GM18870 (cell line): ENCODE results near the gene GLTP.
A peak's percentile ranks its signal among the peaks of the same experiment; 100 is the strongest.
"Not testable (repeated sequence)": the region's sequence is repeated elsewhere in the genome, so short reads cannot be mapped to it uniquely, and the experiment has no call there.

Experiments
- ATAC-seq: cut with Tn5 transposase; IDR thresholded peaks from one replicate; pipeline ENCODE4 v1.9.1; 2021; ENCODE audit warnings: moderate library complexity; ENCODE audit not compliant: unreplicated experiment

Gene GLTP

DNA sequence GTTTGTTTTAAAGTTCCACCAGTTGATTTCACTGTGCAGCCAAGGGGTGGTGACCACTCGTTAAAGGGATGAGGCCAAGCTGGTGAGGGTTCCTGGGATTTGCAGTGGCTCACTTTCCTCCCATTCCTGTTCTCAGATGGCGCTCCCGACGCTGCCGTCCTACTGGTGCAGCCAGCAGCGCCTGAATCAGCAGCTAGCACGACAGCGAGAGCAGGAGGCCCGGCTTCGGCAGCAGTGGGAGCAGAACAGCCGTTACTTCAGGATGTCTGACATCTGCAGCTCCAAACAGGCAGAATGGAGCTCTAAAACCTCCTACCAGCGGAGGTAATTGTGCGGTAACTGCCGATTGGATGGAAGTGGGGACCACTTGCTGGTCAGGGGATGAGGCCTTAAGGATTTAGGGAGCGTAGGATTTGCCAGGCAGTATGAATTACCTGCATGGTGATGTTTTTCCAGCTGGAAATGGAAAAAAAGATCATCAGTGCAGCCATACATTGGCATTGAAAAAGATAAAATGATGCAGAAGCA, 22.6 kb upstream of the GLTP start:
- no peak for ATAC-seq

DNA sequence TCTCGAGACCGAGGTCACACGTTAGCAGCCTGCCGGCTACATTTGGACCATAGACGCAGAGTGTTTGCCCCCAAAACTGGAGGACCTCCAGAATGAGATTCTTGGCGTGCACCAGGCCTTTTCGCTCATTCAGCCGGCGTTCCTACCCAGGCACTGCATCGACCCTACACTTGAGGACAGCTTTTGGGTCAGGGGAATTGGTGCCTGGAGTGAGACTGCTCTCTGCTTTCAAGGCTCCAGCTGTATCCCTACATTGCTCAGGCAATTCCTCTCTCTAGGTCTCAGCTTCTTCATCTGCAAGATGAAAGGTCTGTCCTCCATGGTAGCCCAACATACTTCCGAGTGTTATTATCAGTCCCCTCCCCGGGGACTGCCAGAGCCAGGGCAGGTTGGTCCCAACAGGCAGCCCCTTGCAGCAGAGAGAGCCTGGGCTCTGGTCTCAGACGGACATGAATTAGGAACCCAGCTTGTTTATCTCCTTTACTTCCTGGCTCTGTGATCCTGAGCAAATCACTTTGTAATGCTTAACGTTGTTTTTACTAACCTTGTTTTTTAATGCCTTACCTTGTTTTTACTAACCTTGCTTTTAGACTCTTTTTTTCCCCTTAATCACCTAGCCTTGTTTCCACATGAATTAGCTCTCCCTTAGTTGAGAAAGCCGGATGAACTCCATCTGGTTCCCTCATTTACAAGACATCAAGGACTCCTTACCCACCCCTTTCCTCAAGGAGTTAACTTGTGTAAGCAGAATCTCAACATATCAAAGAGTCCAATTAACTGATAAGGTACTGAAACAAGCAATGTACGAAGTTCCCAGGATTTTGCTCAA, 20.6 kb upstream of the GLTP start:
- ATAC-seq = no peak

DNA sequence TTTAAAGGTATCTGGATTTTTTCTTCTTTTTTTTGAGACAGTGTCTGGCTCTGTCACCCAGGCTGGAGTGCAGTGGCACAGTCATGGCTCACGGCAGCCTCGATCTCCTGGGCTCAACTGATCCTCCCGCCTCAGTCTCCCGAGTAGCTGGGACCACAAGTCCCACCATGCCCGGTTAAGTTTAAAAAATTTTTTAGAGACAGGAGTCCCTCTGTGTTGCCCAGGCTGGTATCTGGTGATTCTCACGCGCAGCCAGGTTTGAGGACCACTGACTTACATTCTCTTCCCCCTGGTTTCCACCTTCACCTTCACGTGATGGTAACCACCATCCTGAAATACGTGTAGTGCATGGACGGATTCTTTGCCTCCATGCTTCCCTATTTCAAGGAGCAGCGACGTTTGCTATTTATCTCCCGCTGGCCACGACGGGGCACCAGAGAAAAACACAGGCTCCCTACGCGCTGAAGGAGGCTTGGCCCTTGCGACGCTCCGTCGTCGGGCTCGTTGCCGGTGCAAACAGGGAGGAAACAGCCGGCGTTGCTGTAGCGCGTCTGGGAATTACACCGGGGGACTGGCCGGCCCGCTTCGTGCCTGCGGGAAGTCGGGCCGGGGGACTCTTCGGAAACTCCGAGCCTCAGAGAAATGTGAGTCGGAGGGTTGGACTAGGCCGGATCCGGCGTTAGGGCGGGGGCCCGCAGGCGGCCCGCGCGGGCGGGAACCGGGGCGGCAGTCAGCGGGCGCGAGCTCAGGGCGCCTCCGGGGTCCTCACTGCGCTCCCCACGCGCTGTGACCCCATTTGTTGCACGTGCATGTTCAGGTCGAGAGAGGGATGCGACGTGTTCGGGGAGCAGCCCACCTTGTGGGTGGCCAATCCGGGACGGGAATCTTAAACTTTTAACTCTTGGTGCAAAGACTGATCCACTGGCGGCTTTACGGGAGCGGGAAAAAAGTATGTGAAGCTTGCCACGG, 19.7 kb upstream of the GLTP start, which contains the start of gene TCHP:
Gene TCHP, plus strand, starts transcription at position 492 of the 969 bp plus-strand sequence. CDS start 2,753 bp downstream, outside the sequence.
- ATAC-seq = peak; percentile 67

DNA sequence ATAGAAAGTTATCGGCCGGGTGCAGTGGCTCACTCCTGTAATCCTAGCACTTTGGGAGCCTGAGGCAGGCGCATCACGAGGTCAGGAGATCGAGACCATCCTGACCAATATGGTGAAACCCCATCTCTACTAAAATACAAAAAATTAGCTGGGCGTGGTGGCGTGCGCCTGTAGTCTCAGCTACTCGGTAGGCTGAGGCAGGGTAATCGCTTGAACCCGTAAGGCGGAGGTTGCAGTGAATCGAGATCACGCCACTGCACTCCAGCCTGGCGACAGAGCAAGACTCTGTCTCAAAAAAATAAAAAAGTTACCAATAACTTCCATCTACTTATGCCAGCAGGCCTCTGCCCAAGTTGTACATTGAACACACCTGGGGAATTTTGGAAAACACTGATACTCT, 19.0 kb upstream of the GLTP start:
- ATAC-seq = not testable (repeated sequence)

DNA sequence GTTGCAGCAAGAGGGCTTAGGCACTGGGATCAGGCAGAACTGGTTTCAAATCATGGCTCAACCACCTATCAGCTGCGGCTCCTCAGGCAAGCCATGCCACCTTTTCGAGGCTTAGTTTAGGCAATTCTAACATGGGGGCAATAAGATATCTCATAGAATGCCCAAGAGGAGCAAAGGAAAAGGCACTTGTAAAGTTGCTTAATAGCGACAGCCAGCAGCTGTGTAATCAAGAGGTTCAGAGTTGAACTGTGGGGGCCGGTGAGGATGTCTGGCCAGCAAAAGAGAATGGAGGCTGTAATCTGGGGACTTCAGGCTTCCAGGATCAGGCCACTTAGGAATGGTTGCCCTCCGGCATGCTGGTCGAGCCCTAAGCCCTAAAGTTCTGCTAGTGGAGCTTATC, 16.7 kb upstream of the GLTP start:
- no peak for ATAC-seq

DNA sequence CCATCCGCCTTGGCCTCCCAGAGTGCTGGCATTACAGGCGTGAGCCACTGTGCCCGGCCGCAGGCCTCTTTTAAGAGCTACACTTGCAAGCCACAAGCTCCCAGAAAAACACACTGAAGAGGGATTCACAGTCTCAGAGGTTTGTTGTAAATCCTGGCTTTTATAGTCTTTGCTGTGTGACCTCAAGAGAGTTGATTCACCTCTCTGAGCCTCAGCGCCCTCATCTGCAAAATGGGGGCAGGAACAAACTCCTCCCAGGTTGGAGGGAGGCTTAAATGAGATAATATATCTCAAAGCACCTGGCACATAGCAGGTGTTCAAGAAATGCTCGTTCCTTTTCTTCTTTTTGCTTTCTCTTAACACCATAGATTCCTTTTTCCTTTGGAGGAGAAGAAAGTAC, 15.8 kb upstream of the GLTP start:
- no peak for ATAC-seq

DNA sequence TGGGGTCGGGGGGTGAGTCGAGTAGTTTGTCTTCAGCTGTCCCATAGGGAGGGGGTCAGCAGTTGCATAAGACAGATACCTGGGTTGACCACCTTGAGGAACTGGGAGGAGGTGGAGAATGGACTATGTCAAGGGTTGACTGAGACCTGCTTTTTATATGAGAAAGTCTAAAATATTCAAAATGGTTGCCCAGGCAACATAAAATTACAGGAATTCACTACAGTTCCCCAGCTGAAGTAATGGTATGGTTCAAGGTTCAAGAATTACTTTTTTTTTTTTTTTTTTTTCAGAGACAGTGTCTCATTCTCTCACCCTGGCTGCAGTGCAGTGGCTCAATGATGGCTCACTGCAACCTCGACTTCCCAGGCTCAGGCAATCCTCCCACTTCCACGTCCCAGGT, 14.6 kb upstream of the GLTP start:
- ATAC-seq = no peak

DNA sequence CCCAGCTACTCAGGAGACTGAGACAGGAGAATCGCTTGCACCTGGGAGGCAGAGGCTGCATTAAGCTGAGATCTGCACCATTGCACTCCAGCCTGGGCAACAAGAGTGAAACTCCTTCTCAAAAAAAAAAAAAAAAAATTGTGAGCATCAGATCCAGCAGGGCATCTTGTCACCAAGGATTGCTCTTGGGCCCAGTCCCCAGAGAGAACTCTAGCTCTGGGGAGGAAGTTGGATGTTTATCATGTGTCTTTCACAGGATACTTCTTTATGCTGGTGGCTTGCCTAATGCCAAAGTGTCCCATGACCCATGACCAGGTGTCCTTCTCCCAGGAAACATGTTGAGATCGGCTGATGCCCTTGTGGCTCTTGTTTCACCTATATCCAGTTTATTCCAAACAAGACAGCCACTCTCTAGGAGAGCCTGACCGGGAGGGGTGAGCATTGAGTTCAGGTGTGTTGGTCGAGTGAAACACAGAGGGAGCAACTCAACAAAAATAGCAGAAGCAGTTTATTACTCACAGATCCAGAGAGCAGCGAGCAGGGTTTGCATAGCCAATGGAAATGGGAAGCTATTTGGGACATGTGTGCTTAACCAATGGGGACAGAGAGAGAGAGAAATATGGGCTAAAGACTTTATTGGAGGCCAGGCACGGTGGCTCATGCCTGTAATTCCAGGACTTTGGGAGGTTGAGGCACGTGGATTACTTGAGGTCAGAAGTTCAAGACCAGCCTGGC, 13.1 kb upstream of the GLTP start:
- ATAC-seq = no peak

DNA sequence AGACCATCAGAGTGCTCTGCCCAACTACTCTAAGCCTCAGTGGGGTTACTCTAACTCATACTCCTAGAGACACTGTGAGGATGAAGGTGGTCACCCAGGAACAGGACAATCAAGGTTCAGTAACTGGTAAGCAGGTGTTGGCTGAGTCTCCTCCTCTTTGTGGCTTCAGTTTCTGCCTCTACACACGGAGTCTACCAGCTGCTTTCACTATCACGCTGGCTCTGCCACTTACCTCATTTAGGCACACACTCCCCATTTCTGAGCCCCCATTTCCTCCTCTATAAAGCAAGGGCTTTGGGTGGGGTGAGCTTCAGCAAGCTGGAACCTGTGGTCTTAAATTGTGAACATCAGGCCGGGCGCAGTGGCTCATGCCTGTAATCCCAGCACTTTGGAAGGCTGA, 12.4 kb upstream of the GLTP start:
- peak; percentile 60 for ATAC-seq

DNA sequence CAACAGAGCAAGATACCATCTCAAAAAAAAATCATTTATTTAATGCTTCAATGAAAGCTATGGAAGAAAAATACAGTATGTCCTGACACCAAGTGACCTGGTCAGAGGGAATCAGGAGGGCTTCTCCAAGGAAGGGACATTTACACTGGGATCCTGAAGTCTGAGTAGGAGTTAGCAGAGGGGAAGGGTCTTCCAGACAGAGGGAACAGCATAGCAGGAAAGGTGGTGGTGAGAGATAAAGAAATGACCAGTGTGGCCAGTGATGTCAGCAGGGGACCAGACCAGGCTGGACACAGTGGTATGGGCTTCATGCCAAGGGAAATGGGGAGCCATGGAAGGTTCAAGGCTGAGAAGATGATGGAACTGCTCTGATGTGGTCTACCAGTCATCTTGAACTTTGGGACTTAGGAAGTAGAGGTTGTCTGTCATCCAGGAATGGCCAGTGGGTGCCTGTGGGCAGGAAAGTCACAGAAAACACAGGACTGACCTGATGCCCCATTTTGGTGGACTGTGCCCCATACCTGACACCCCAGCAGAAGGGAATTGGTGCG, 11.9 kb upstream of the GLTP start:
- ATAC-seq = no peak

DNA sequence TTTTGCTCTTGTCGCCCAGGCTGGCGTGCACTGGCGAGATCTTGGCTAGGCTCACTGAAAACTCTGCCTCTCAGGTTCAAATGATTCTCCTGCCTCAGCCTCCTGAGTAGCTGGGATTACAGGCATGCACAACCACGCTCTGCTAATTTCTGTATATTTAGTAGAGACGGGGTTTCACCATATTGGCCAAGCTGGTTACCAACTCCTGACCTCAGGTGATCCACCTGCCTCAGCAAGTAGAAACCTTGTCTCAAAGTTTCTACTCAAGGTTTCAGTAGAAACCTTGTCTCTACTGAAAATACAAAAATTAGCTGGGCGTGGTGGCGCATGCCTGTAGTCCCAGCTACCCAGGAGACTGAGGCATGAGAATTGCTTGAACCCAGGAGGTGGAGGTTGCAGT, 11.4 kb upstream of the GLTP start:
- not testable (repeated sequence) for ATAC-seq

DNA sequence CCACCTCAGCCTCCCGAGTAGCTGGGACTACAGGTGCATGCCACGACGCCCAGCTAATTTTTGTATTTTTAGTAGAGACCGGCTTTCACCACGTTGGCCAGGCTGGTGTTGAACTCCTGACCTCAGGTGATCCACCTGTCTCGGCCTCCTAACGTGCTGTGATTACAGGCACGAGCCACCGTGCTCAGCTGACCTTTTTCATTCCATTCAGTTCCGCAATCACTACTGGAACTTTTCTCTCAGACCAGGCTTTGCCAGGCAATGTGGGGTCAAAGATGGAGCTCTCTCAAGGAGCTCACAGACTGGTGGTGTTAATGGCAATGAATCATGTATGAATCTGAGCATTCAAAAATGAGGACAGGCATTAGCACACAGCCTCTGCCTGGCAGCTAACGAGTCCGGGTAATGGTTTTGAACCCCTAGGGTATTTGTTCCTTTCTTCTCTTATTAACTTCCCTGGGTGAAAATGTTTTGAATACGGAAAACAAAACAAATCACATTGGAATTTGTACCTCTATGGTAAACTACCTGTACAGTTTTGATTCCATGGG, 10.4 kb upstream of the GLTP start:
- no peak for ATAC-seq

DNA sequence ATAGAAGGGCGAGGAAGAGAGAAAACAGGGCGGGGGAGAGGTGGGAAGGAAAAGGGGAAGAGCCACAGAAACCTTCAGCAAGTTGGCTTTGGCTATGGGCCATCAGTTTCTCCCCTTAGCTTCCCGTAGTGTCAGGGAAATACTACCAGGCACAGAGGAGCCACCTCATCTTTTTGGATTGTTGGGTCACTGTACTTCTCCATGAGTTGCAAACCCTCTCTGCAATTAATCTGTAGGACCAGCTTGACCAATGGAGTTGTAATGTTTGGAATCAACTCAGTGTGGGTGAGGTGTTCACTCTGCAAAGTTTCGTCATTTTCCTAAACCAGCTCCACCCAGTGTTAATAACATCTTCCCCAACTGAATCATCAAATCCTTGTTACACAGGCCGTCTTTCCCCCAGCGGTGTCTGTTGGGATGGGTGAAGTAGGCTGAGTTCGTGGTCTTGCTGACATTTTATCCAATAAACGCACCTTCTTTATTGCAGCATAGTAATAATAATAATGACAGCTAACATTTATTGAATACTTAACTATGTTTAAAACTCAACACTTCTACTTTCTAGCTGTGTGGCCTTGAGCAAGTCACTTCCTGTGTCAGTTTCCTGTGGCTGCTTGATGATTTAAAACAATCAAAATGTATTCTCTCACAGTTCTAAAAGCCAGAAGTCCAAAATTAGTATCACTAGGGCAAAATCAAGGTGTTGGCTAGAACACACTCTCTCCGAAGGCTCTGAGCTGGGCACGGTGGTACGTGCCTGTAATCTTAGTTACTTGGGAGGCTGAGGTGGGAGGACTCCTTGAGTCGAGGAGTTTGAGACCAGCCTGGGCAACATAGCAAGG, 8.1 kb upstream of the GLTP start:
- ATAC-seq = no peak

DNA sequence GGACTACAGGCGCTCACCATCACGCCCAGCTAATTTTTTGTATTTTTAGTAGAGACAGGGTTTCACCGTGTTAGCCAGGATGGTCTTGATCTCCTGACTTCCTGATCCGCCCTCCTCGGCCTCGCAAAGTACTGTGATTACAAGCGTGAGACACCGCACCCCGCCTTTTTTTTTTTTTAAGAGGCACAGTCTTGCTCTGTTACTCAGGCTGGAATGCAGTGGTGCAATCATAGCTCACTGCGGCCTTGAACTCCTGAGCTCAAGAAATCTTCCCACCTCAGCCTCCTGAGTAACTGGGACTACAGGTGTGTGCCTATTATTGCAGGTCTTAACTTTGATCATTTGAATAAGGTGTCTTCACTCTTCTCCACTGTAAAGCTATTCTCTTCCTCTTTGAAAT, 5.3 kb upstream of the GLTP start:
- no peak for ATAC-seq

DNA sequence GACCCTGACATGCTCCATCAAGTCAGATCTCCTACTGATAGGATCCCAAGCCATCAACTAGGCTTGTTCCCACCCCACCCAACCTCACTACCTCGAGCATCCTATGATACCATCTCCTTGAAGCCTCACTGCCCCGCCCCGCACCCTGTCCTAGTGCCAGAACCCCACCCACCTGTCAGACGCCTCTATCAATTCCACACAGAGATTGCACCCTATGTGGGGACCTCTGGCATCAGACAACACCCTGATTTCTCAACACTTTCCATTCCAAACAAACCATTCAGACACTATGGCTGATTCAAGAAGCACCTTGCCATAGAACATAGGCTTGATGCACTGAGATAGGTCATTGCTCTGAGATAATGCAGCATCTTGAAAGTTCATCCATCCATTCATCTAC, 3.1 kb upstream of the GLTP start:
- no peak for ATAC-seq

DNA sequence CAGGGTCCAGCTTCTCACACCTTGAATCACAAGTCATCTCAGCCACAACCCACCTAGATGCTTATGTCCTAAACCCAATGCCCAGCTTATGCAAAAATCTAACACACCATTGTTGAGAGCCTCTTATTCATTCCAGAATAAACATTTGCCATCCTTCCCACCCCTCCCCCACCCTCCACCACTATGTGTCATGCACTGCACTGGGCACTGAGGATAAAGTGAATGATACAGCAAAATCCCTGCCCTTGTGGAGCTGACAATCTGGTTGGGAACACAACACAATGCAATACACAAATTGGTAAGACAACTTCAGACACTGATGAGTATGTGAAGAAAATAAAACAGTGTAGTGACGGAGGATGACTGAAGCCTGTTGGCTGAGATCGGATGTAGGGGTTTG, 1.4 kb upstream of the GLTP start:
- no peak for ATAC-seq

DNA sequence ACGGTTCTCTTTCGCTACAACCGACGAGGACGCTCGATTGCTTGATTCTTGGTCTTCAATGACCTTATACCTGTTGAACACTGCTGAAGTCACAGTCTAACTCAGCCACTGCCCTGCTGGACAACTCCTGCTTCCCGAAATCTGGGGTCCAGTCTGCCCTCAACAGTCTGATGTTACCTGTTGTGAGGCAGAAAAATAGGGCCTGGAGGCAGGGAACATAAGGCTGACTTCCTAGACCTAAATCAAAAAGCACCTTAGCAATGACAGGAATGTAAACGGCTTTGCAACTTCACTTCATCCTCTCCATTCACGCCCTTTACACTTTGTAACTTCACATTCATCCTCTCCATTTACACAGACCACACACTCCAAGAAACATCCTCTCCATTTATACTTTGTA, 597 bp upstream of the GLTP start:
- ATAC-seq = no peak

DNA sequence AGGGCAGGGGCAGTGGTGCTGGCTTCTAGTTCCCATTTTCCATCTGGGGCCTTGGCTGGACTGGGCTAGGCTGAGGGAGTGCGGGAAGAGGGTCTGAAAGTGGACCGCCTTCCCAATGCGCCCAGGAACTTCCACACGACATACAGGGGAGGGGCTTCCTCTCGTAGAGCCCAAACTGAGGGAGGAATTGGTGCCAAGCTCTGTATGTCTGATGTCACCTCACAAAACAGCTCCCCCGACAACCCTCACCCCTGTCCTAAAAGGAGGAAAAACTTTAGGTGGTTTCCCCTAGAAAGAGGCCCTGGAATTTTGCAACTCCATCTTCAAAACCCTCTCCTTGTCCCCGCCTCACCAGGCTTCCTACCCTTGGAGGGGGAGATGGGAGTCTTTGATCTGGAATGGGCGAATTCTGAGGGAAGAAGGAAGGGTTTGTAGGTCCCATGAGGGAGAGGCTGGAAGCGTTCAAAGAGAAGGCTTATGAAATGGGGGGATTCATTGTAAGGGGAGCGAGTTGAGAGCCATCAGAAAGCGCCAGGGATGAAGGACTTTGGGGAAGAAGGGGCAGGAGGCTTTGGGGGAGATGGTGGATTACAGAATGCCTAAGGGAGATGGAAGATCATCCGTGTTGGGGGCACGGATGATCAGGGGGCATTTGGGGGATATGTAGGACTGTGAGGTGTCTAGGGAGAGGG, 844 bp downstream of the GLTP start:
- ATAC-seq = no peak

DNA sequence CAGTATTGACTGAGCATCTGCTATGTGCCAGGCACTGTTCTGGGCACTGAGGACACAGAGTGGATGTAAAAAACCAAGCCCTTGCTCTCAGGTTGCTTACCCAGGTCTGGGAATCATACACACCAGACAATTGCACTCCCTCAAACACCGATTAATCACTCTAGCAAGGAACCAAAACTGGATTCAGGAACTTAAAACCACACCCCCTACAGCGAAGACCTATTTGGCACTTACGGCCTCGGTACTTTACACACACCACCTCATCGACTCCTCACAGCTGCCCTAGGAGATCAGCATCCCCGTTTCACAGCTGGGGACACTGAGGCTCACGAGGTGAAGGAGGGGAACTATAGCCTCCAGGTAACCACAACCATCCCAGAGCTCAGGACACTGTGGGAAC, 1.6 kb downstream of the GLTP start:
- ATAC-seq = no peak
